Mucosa of rectum (tissue), 2 donors: Measurements from ENCODE around the gene IKZF2.

Source experiments
- H3K27ac ChIP-seq, 2 donors: one replicate each; pipeline ENCODE4 v1.7.0; 2013; ENCODE audit warnings: inconsistent platforms in 2 of 2, low read depth in 2 of 2, low read length in 2 of 2
- H3K27me3 ChIP-seq, 2 donors: one replicate each; pipeline ENCODE4 v1.7.0; 2013; ENCODE audit warnings: low read length in 2 of 2; ENCODE audit not compliant: control insufficient read depth in 2 of 2, insufficient read depth in 2 of 2
- H3K36me3 ChIP-seq, 2 donors: one replicate each; pipeline ENCODE4 v1.7.0; 2013; ENCODE audit warnings: low read length in 2 of 2; ENCODE audit not compliant: control insufficient read depth in 2 of 2, insufficient read depth in 2 of 2
- H3K4me1 ChIP-seq, 2 donors: one replicate each; pipeline ENCODE4 v1.7.0; 2013; ENCODE audit warnings: low read length in 2 of 2, mild to moderate bottlenecking in 1 of 2; ENCODE audit not compliant: control insufficient read depth in 2 of 2, insufficient read depth in 2 of 2
- H3K4me3 ChIP-seq, 2 donors: one replicate each; pipeline ENCODE4 v1.7.0; 2013; ENCODE audit warnings: low read length in 2 of 2
- H3K9ac ChIP-seq, 2 donors: one replicate each; pipeline ENCODE4 v1.7.0; 2013; ENCODE audit warnings: low read length in 2 of 2, low read depth in 1 of 2, mild to moderate bottlenecking in 1 of 2
- H3K9me3 ChIP-seq, 2 donors: one replicate each; pipeline ENCODE4 v1.7.0; 2013; ENCODE audit warnings: low read length in 2 of 2; ENCODE audit not compliant: control insufficient read depth in 2 of 2
- donor health status: healthy.
- donor health status: Normal muscosa, but diverticular disease.

The IKZF2 gene

DNA sequence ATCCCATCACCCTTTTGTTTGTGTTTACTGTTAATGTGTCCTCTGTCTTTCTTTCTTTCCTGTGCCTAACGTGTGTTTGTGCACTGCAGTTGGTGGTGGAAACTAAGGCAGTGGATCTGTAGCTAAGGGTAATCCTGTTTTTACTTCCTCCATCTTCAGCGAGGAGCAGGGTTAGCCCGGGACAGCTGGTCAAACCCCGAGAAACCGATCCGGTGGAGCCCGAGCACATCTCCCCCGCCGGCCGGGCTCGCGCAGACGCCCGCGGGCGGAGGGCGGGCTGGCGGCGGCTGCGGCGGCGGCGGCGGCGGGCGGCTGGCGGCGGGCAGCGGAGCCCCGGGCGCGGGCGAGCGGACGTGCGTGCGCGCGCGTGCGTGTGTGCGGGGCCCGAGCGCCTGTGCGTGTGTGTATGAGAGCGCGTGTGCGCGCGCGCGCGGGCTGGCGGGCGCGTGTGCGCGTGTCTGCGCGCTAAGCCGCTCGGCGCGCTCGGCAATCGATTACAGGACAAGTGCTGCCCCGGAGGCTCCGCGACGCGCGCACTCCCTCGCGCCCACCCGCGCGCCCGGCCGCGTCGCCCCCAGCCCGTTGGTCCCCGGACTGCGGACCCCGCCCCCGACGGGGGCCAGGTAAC lies at the start of gene IKZF2:
TSS of gene IKZF2 (minus strand) at position 176 of the 628 bp plus-strand sequence. CDS start 2,983 bp downstream, outside the sequence.
- Histone ChIP-seq H3K4me3 (peak within 1 kb of the TSS; percentile 88 to 98), H3K36me3 (no peaks in the 10 kb centered on the region), H3K27me3 (no peaks in the 10 kb centered on the region), H3K4me1 (peaks cover 0 to 5% of the 10 kb centered on the region in 2 donors), H3K9ac (peak within 1 kb of the TSS; percentile 80 to 81), H3K9me3 (no peaks in the 10 kb centered on the region), H3K27ac (peak within 1 kb of the TSS; percentile 87 to 92)

DNA sequence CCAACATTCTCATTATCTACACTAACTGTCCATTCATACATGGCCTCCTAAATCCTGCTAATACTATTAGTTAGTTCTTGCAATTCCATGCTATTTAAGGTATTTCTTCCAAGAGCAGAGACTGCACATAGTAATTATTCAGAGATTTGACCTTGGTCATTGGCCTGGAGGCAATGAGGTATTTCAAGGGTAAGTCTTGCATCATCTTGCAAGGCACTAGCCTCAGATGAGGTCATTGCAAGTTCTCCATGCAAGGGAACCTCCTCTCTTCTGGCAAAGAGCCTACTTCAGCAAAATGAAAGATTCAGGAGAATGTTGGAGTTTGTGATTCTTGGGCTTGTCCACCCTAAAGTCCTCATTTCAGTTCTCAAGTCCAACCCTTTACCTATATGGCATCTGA lies 48.5 kb upstream of the IKZF2 start:
- no peaks in the 10 kb centered on the region for H3K9me3 ChIP-seq
- no peaks in the 10 kb centered on the region for H3K36me3 ChIP-seq
- no peaks in the 10 kb centered on the region for H3K4me1 ChIP-seq
- H3K9ac ChIP-seq, result no peak overlapping the region
- H3K27me3 ChIP-seq, result no peaks in the 10 kb centered on the region
- H3K27ac ChIP-seq, result no peak overlapping the region
- H3K4me3 ChIP-seq, result no peak overlapping the region

DNA sequence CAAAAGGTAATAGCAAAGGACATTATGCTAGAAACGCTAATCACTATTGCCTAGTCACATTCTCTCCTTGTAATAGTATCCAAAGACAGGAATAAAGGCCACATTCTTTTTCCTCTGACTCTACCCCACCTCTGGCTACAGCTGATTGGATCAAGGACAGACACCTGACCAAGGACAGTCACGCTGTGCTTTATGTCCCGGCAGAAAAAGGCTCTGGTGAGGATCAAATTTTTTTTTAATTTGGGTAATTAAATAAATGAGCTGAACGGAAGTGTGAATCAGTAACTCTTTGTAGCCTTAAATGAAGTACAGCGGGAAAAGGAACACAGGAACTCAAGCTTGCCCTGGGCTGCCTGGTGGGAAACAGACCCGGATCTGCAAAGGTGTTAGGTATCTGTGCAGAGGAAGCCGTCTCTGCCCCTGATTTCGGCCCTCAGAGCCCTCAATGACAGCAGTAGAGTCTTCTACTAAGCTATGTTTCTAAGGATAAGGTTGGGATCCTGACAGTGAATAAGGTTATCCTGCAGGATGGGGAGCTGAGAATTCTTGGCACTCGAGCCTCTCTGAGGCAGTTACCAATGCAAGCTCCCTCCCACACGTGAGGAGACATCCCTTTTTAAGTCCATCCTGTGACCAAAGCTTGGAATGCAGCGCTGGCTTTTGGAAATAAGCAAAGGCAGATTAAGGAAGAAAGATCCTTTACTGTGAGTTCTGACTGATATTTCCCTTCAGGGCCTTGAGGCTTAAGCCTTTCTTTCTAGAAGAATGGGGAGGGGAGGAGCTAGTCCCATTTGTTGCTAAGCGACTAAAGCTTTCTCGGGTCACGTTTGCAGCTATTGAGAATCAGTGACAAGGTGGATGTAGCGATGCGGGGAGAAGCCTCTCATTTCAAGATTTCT lies 37.8 kb upstream of the IKZF2 start:
- H3K9ac ChIP-seq, result no peak overlapping the region
- no peaks in the 10 kb centered on the region for H3K9me3 ChIP-seq
- no peaks in the 10 kb centered on the region for H3K36me3 ChIP-seq
- no peaks in the 10 kb centered on the region for H3K27me3 ChIP-seq
- no peak overlapping the region for H3K27ac ChIP-seq
- no peaks in the 10 kb centered on the region for H3K4me1 ChIP-seq
- no peak overlapping the region for H3K4me3 ChIP-seq

DNA sequence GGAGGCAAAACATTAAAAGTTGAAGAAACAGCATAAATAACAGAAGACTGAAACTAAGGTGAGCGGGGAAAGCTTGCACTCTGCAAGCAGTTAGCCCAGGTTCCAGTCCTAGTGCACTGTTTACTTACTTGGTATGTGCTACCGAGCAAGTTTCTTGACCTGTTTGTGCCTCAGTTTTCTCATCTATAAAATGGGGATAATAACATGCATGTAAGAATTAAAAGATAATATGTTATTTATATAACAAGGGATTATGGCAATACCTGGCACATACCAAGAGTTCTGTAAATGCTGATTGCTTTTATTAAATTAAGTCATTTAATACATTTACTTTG lies 37.1 kb upstream of the IKZF2 start:
- Histone ChIP-seq H3K27me3 (no peaks in the 10 kb centered on the region), H3K27ac (no peak overlapping the region), H3K36me3 (no peaks in the 10 kb centered on the region), H3K4me3 (no peak overlapping the region), H3K4me1 (no peaks in the 10 kb centered on the region), H3K9me3 (no peaks in the 10 kb centered on the region), H3K9ac (no peak overlapping the region)

DNA sequence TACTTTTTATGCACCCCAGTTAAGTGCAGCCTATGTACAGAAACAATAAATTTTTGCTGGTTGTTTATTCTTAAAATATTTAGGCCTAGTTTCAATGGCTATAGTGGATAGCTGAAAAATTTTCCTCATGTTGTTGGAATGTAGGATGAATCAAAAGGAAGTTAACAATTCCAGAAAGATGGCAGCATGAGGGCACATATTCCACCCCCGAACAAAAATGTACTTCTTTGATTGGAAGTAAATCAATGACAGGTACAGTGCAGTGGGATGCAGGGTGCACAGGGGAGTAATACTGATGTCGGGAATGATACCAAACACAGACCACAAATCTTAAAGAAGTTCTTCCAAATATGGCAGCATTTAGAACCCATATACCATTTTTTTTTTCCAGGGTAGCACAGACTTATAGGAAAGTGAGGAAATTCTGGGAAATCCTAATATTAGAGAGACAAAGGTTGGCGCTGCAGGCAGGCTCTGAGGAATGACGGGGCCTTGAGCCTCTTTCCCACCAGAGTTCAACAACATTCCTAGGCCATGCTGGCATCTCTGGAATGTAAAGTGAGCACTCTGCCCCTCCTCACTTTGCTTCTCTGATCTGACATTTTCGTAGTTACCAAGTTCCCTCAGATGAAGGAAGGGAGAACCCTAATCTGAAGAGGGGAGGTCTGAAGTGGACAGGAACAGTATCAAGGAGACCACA lies 36.6 kb upstream of the IKZF2 start:
- no peaks in the 10 kb centered on the region for H3K27me3 ChIP-seq
- H3K27ac ChIP-seq, result no peak overlapping the region
- no peak overlapping the region for H3K4me3 ChIP-seq
- no peaks in the 10 kb centered on the region for H3K9me3 ChIP-seq
- no peaks in the 10 kb centered on the region for H3K36me3 ChIP-seq
- H3K9ac ChIP-seq, result no peak overlapping the region
- no peaks in the 10 kb centered on the region for H3K4me1 ChIP-seq

DNA sequence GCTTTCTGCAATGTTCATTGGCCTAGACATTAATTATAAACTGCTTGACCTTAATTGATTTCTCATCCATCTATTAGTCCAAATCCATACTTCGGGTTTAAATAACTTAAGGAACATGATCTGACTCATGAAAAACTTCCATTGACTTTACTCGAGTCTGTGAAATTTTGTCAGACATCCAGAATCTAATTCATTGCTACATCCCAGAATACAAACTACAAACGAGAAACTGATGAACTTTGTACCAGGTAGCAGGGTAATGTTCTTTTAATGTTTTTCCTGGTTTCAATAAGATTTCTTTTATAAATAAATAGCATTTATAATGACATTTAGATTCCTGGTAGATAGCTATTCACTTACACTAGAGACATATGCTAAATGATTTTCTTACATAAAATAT lies 36.0 kb upstream of the IKZF2 start:
- Histone ChIP-seq H3K4me1 (no peaks in the 10 kb centered on the region), H3K27me3 (no peaks in the 10 kb centered on the region), H3K4me3 (no peak overlapping the region), H3K27ac (no peak overlapping the region), H3K36me3 (no peaks in the 10 kb centered on the region), H3K9ac (no peak overlapping the region), H3K9me3 (no peaks in the 10 kb centered on the region)

DNA sequence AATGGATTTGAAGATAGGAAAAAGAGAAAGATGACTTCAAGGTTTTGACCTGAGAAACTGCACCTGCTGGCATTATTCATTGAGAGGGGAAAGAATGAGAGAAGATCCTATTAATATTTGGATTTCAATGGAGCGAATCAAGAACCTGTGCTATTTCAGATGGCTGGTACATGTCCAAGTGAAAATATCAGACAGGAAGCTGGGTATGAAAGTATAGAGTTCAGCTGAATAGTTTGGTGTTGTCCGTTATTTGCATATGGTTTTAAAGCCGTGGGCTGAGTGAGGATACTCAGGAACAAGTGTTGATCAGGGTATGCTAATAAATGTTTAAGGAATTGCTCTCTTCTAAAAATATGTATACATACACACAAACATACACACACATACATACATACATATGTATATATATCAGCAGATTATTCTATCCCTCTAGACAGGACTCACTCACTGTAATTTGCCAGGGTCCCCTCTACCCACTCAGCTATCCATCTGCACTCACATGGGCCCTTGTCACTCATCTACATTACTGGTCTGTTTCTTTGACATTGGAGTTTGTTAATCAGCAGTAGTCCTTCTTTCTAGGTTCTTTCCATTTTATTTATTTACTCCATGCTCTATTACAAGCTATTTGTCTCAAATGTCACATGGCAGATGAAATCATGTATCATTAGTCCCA lies 33.9 kb upstream of the IKZF2 start:
- Histone ChIP-seq H3K9ac (no peak overlapping the region), H3K27me3 (no peaks in the 10 kb centered on the region), H3K4me3 (no peak overlapping the region), H3K36me3 (no peaks in the 10 kb centered on the region), H3K9me3 (no peaks in the 10 kb centered on the region), H3K27ac (no peak overlapping the region), H3K4me1 (no peaks in the 10 kb centered on the region)

DNA sequence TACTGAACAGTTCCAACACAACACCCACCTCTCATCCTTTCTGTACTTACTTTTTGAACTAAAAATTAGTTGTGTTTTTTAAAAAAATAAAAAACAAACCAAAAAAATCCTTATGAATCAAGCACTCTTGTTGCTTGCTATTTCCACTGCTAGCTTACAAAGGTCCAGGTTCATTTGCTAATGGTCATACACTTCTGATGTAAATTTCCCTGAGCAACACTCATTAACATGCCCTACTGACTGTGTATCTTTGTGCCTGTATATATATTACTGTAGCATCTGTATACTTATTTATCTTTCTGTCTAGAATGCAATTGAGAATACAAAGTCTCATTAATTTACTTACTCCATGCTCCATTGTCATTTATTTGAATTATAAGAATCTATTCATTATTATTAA lies 30.3 kb upstream of the IKZF2 start:
- no peak overlapping the region for H3K9ac ChIP-seq
- H3K27me3 ChIP-seq, result no peaks in the 10 kb centered on the region
- no peak overlapping the region for H3K4me3 ChIP-seq
- no peaks in the 10 kb centered on the region for H3K9me3 ChIP-seq
- no peaks in the 10 kb centered on the region for H3K4me1 ChIP-seq
- no peak overlapping the region for H3K27ac ChIP-seq
- no peaks in the 10 kb centered on the region for H3K36me3 ChIP-seq

DNA sequence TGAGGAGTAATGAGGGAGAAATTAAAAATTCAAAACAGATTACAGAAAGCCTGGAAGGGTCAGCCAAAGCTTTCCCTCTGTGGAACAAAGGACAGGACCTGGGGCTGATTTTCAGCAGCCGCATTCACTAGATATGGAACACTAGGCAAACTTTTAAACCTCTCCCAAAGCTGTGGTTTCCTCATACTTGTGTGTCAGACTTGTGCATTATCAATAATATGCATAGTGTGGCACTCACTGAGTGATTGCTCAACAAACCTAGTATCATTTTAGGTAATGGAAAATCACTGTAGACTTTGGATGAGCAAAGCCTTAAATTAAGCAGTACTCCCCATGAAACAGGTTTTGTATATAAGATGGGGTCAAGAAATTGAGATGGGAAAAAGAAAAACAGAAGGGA lies 26.3 kb upstream of the IKZF2 start:
- no peaks in the 10 kb centered on the region for H3K36me3 ChIP-seq
- H3K9ac ChIP-seq, result no peak overlapping the region
- H3K4me3 ChIP-seq, result no peak overlapping the region
- H3K9me3 ChIP-seq, result no peaks in the 10 kb centered on the region
- no peaks in the 10 kb centered on the region for H3K27me3 ChIP-seq
- H3K27ac ChIP-seq, result no peak overlapping the region
- H3K4me1 ChIP-seq, result no peaks in the 10 kb centered on the region
